SW 1271 (cell line): ENCODE data around the gene METTL26.

Source experiments
- DNase-seq, 2 experiments: peaks; one replicate each; lab custom pipeline; 2025; lab: John Stamatoyannopoulos, UW

Gene METTL26

GRCh38 chr16:658679-659571 is 22.8 kb upstream of the METTL26 start:
- DNase-seq, result no peak

- no peak for DNase-seq
Observed at GRCh38 chr16:657487-657886, 21.4 kb upstream of the METTL26 start.

- DNase-seq, result no peak
Observed at GRCh38 chr16:654034-654433, 17.9 kb upstream of the METTL26 start.

GRCh38 chr16:652454-653305 is 16.6 kb upstream of the METTL26 start:
- no peak for DNase-seq

DNA sequence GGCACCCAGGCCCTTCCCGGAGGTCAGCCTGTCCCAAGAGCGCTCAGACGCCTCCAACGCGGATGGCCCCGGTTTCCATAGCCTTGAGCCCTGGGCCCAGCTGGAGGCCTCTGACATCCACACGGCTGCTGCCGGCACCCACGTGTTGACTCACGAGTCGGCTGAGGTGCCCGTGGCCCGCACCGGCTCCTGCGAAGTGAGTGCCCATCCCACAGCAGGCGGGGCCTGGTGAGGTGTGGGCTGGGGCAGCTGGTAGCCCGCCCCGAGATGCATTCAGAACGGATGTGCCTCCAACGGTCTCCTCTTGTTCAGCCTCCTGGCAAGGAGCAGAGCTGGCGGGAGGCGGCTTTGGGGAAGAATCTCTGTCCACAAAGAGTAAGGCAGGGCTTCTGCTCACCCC is 15.7 kb upstream of the METTL26 start:
- no peak for DNase-seq

DNA sequence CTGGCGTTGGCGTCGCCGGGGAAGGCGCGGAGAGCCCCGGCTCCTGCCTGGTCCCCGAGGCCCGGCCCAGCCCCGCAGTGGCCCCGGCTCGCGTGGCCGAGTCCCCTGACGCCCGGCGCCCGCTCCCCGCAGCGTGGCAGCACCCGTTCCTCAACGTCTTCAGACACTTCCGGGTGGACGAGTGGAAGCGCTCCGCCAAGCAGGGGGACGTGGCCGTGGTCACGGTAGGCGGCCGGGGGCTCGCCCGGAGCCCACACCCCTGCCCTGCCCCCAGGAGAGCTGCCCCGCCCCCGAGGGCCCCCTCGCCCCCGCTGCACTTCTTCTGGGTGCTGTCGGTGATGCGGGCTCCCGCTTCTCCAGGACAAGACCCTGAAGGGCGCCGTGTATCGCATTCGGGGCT is 13.5 kb upstream of the METTL26 start:
- DNase-seq, result no peak

DNA sequence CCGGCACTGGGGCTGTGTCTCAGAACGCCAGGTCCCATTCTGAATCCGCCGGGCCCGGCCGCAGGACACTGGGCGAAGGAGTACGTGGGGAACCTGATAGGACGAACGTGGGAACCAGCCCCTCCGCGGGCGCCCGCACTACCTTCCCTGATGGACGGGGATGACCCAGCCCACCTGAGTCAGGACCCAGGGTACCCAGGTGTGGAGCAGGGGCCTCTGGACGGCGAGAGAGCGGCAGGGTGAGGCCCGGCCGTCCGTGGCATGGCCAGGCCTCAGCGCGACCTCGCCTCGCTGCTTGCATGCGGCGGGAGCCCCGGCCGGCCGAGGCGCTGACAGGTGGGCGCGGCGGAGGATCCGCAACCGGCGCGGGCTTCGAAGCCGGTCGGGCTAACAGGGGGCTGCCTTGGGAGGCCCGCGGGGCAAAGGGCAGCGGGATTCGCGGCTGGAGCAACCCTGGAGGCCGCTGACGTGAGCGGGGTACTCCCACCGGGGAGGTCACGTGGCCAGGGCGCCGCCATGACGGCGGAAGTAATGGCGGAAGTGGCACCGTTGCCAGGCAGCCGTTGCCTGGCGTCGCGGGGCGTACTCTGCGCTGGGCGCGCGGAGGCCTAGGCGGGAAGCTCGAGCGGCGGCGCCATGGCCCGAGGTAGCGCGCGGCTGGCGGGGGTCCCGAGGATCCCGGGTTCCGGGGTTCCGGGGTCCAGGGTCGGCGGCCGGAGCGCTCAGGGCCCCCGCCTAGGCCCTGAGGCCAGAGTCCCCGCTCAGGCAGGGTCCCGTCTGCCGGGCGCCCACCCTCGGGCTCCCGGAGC is 12.9 kb upstream of the METTL26 start, which contains the start of gene WDR90:
Gene WDR90 (plus strand): TSS at position 585 of the 809 bp plus-strand sequence. CDS start 52 bp downstream, at position 637.
- DNase-seq, result peak; percentile 40 to 76

DNA sequence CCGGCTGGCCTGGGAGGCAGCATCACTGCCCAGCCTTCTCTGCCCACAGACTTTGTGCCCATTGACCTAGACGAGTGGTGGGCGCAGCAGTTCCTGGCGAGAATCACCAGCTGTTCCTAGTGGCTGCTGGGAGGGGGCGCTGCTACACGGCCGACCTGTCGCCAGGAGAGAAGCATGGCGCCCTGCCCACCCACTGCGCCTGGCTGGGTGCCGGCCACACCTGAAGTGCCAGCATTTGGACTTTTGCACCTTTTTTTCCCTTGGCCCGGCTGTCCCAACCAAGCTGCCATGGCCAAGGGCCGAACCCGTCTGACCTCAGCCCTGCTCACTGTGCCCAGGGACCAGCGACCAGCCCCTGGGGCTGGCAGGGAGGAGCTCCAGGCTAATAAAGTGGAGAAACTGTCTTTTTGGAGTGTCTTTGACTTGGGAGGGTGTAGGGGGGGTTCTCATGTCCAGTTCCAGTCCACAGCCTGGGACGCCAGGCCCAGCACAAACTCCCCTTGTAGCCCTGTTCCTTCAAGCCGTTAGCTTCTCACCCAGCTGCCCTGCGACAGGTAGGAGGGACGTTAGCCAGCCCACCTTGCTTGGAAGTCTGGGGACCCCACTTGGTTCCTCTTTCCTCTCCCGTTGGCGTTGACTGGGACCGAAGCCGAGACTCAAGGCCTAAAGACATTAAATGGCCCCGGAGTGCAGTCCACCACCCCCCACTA is 12.1 kb upstream of the METTL26 start:
- peak in 1 of 2 experiments; percentile 24 for DNase-seq

- DNase-seq, result no peak
Observed at GRCh38 chr16:647173-647902, 11.2 kb upstream of the METTL26 start.

- DNase-seq, result no peak
Observed at GRCh38 chr16:646679-647172, 10.6 kb upstream of the METTL26 start.

DNA sequence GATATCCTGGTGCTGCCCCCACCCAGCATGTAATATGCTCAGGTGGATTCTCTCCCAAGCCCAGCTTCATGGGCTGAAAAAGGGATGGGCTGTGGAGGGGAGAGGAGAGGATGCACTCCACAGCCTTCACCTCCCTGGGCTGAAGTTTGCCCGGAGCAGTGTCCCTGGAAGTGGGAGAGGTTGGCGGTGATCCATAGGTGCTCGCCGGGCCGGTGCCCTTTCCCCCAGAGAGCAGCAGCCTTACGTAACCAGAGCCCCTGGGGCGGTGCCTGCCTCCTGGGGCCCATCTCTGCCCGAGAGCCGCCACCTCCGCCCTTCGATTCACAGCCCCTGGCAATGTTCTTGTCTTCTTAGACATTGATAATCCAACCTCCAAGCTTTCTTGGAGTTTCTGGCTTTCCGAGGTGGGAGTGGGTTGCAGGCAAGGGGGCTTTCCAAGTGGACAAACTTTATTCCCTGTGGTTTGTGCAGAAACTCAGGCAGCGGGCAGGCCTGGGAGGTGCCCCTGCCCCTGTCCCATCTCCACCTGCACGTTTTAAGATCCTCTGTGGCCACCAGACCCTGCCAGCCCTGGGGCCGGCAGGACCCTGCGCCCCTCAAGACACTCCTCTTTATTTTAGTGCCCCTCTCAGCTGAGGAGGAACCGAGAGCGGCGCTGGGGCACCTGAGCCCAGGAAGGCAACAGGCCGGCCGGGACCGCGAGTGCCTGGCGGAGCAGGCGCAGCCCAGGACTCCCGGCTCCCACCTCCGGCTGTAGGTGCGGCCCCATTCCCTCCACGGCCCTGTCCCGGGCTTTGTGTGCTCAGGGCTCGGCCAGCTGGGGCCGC is 10.0 kb upstream of the METTL26 start:
- no peak for DNase-seq

GRCh38 chr16:644556-644955 is 8.5 kb upstream of the METTL26 start:
- no peak for DNase-seq

DNA sequence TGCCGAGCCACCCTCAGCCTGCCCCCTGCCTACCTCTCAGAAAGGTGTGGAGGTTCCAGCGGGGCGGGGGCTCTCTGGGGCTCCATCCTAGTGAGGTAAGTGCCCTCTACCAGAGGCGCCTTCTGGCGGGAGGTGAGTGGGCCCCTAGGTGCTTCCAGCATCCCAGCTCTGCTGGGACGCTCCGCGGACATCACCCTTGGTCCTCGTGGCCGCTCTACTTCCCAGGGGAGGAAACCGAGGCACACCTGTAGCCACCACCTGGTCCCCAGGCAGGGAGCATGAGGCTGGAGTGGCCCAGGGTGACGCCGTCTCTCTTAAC is 6.9 kb upstream of the METTL26 start:
- no peak for DNase-seq

DNA sequence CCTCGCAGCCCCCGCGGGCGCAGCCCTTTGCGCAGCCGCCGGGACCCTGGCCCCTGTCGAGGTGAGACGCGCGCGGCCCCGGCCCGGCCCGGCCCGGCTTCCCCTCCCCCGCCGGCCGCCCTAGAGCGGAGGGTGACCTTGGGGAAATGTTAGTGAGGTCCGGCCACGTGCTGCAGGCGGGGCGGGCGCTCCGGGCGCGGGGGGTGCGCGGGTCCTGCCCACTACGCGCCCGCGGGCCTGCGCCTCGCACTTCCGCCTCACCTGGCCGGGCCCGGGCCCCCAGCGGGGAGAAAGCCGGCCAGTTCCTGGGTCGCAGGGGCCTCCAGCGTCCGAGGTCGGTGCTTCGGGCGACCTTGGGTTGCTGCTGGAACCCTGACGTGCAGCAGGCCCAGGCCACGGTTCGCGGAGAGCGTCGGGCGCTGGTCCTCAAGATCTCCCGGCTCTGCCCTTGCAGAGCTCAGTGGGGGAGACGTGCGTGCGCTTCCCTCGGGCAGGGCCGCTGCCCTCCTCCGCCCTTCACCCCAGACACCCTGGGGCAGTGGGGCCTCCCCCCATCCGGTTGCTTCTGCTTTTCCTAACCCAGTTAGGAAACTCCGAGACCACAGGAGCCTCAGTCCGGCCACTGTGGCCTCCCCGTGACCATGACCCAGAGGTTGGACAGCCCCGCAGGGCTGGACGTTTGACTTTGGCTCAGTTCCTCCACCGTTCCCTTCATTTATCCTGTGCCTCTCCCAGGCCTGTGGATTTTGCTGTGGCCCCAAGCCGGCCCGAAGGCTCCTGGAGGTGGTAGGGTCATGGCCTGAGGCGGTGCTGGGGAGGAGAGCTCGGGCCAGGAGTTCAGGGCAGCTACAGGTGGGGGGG is 6.3 kb upstream of the METTL26 start:
- DNase-seq, result no peak

DNA sequence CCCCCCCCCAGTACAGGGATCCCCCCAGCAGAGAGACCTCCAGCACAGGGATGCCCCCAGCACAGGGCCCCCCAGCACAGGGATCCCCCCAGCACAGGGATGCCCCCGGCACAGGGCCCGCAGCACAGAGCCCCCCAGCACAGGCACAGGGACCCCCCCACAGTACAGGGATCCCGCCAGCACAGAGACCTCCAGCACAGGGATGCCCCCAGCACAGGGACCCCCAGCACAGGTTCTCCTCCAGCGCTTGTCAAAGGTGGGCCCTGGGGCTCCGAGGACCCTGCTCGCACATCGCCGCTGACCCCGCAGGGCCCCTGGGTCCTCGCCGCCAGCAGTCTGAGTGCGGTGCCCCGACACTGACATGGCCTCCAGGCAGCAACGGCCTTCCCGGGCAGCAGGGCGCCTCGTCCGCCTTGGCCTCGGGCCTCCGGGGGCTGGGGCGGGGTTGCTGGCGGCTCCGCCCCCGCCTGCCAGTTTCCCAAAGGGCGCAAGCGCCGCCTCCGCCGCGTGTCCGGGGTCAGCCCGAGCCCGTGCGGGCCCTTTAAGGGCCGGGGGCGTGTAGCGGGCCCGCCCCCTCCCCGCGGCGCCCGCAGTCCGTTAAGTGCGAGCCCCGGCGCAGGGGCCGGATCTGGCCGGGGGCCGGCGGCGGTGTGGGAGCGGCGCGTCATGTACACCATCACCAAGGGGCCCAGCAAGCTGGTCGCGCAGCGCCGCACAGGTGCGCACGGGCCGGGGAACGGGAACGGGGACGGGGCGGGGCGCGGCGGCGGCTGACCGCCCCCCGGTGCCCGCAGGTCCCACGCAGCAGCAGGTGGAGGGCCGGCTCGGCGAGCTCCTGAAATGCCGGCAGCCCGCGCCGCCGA is 5.5 kb upstream of the METTL26 start, which contains the start of gene MCRIP2:
Gene MCRIP2 (plus strand): TSS at position 503 of the 863 bp plus-strand sequence. CDS start 164 bp downstream, at position 667.
- DNase-seq, result peak in 1 of 2 experiments; percentile 50

DNA sequence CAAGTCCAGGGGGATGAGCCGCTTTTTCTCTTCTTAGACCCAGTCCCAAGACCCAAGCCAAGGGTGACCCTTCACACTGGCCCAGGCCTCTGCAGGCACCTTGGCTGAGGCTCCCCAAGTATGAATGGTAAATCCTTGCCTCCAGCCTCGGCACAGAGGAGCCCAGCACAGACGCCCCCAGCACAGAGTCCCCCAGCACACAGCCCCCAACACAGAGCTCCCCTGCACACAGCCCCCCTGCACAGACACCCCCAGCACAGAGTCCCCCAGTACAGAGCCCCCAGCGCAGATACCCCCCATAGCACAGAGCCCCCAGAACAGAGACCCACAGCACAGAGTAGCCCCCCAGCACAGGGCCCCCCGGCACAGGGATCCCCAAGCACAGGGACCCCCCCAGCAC is 4.5 kb upstream of the METTL26 start:
- DNase-seq, result no peak

DNA sequence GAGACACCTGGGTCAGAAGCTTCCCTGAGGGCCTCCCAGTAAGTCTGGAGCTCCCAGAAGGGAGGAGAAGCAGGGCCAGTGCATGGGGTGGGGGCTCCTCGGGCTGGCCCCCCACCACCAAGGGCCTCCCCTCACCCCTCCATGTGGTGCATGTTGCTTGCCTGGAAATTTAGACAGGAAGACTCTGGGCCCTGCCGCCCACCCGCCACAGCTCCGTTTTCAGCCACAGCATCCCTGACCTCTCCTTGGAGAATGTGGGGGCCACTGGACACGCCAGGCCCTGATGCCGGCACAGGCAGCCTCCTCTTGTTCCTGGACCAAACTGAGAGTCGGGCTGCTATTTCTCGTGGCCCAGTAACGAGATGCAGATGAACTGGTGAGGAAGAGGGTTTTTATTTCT is 2.7 kb upstream of the METTL26 start:
- no peak for DNase-seq
